OCI-LY7 (cell line): Measurements from ENCODE around the gene HTD2. TPM values are rescaled to one million over a fixed set of nuclear protein-coding genes. Genes with fewer than 3 reads are reported as not detected.
A peak's percentile ranks its signal among the peaks of the same experiment; 100 is the strongest.
"Not testable (repeated sequence)": the region's sequence is repeated elsewhere in the genome, so short reads cannot be mapped to it uniquely, and the experiment has no call there.

Experiments
- BruUV-seq: library from RNA; stranded (reverse); fragments of 400-500 nt; replicated peaks from 2 replicates; lab custom pipeline; 2021; lab: Mats Ljungman, UMichigan
- CTCF ChIA-PET: fragments of 300-600 bp; sonication (Branson Sonifier 250); formaldehyde crosslinking; loops from one replicate; lab custom pipeline; 2022; ENCODE audit warnings: antibody characterized with exemption; ENCODE audit not compliant: unreplicated experiment; lab: Charles Lee
- POLR2A ChIA-PET: fragments of 300-600 bp; sonication (Branson Sonifier 250); formaldehyde crosslinking; loops from one replicate; lab custom pipeline; 2022; ENCODE audit warnings: antibody characterized with exemption; lab: Charles Lee
- DNase-seq: peaks from one replicate; pipeline ENCODE4 v3.0.0-alpha.2; 2015; ENCODE audit warnings: low spot score
- H2AFZ ChIP-seq: fragments of 200-600 bp; sonication (generic), shearing (Covaris generic); 2 replicates; pipeline ENCODE4 v1.6.1; 2014; ENCODE audit warnings: mild to moderate bottlenecking, antibody characterized with exemption, low read length, moderate library complexity
- H3K27ac ChIP-seq: fragments of 200-600 bp; sonication (generic); 2 replicates; pipeline ENCODE4 v1.5.1; 2014; ENCODE audit warnings: mixed run types, low read depth, mild to moderate bottlenecking, moderate library complexity, low read length, inconsistent platforms; ENCODE audit not compliant: poor library complexity, severe bottlenecking
- H3K36me3 ChIP-seq: fragments of 200-600 bp; sonication (generic); 2 replicates; pipeline ENCODE4 v1.6.1; 2014; ENCODE audit warnings: mild to moderate bottlenecking, antibody characterized with exemption, low read length, moderate library complexity, mixed read lengths; ENCODE audit not compliant: insufficient read depth
- H3K4me1 ChIP-seq: fragments of 200-600 bp; sonication (generic); 2 replicates; pipeline ENCODE4 v1.5.1; 2014; ENCODE audit warnings: mild to moderate bottlenecking, low read length; ENCODE audit not compliant: insufficient read depth, poor library complexity, severe bottlenecking
- H3K4me2 ChIP-seq: fragments of 200-600 bp; sonication (generic); 2 replicates; pipeline ENCODE4 v1.6.1; 2014; ENCODE audit warnings: mild to moderate bottlenecking, low read length
- H3K4me3 ChIP-seq: fragments of 200-600 bp; sonication (generic); 2 replicates; pipeline ENCODE4 v1.5.1; 2014; ENCODE audit warnings: mild to moderate bottlenecking, low read depth, low read length; ENCODE audit not compliant: poor library complexity, severe bottlenecking
- H3K79me2 ChIP-seq: fragments of 200-600 bp; sonication (generic); 2 replicates; pipeline ENCODE4 v1.6.1; 2016; ENCODE audit warnings: low read depth, mild to moderate bottlenecking, low read length, moderate library complexity, mixed read lengths; ENCODE audit not compliant: insufficient read depth
- H3K9me2 ChIP-seq: fragments of 200-600 bp; sonication (generic); 2 replicates; pipeline ENCODE4 v1.6.1; 2016; ENCODE audit warnings: mild to moderate bottlenecking, low read length, mixed read lengths; ENCODE audit not compliant: insufficient read depth
- H3K9me3 ChIP-seq: fragments of 200-600 bp; sonication (generic); 2 replicates; pipeline ENCODE4 v1.6.1; 2014; ENCODE audit warnings: mild to moderate bottlenecking, mixed run types, low read length, mixed read lengths
- H4K20me1 ChIP-seq: fragments of 200-600 bp; sonication (generic); 2 replicates; pipeline ENCODE4 v1.6.1; 2014; ENCODE audit warnings: mild to moderate bottlenecking, antibody characterized with exemption, low read length, moderate library complexity, mixed read lengths; ENCODE audit not compliant: insufficient read depth
- CTCF ChIP-seq: fragments of 200-600 bp; sonication (generic); conservative IDR thresholded peaks from 2 replicates; pipeline ENCODE4 v1.5.1; 2014; ENCODE audit warnings: mild to moderate bottlenecking, antibody characterized with exemption, low read length, moderate library complexity, mixed read lengths
- EZH2phosphoT487 ChIP-seq: fragments of 200-600 bp; sonication (generic); IDR thresholded peaks from 2 replicates; pipeline ENCODE4 v1.6.1; 2018; ENCODE audit warnings: low read depth, borderline replicate concordance, mild to moderate bottlenecking, mixed run types, antibody characterized with exemption, low read length, moderate library complexity, mixed read lengths
- intact Hi-C: fragments of 100-400 bp; cut with micrococcal nuclease; formaldehyde crosslinking; loops from one replicate; pipeline ENCODE4 v1.10.0; 2022; ENCODE audit not compliant: unreplicated experiment
- total RNA-seq, 2 experiments: library from RNA; depleted of rRNA in 1 of 2; stranded (reverse); fragments of >200 nt in 1 of 2; shearing (Covaris generic) in 1 of 2; gene quantifications; 2 replicates each; pipeline ENCODE4 v1.2.3, GENCODE V29; 2014 to 2022

The HTD2 gene
- total RNA-seq, 2 experiments from 2014 or later: 10.0 to 13.0 TPM

- no peaks in the 10 kb centered on the region for H3K9me3 ChIP-seq
- DNase-seq: no peak
- H3K4me2 ChIP-seq: peak overlapping the region; percentile 43
- TF ChIP-seq CTCF (no peak), EZH2phosphoT487 (no peak)
- POLR2A ChIA-PET: interaction anchor here (0.6 to 19.4 kb wide), 6 partner anchors 11 to 106 kb away, joined by 3 to 711 read pairs (median 4); partner anchors contain the start of genes HTD2 and RPP14
- no peaks in the 10 kb centered on the region for H3K9me2 ChIP-seq
- H3K27ac ChIP-seq: peak overlapping the region; percentile 82
- CTCF ChIA-PET: interaction anchor here (0.6 to 4.3 kb wide), 3 partner anchors 13 to 160 kb away, joined by 3 to 22 read pairs (median 6); no protein-coding TSS in a partner anchor
- H3K4me1 ChIP-seq: peaks cover 70% of the 10 kb centered on the region
- peaks cover 62% of the 10 kb centered on the region for H3K36me3 ChIP-seq
- peaks cover 93% of the 10 kb centered on the region for H3K79me2 ChIP-seq
- BruUV-seq: no TSS peak
- no peak overlapping the region for H2AFZ ChIP-seq
- no peak overlapping the region for H3K4me3 ChIP-seq
- H4K20me1 ChIP-seq: no peaks in the 10 kb centered on the region
- intact Hi-C loops: no loop called here
Measured at GRCh38 chr3:58337190-58337589, 30.9 kb downstream of the HTD2 start.

- DNase-seq, intact Hi-C loops, H2AFZ ChIP-seq, BruUV-seq, H3K9me2 ChIP-seq, H3K9me3 ChIP-seq, H4K20me1 ChIP-seq: not testable (repeated sequence)
- H3K4me2 ChIP-seq: peak overlapping the region; percentile 43
- H3K27ac ChIP-seq: peak overlapping the region; percentile 82
- H3K36me3 ChIP-seq: peaks cover 78% of the 10 kb centered on the region
- POLR2A ChIA-PET: interaction anchor here (0.5 to 19.4 kb wide), 6 partner anchors 9 to 99 kb away, joined by 3 to 711 read pairs (median 4); no protein-coding TSS in a partner anchor
- CTCF ChIA-PET: interaction anchor here (1.4 to 4.3 kb wide), 4 partner anchors 9 to 17 kb away, joined by 6 to 22 read pairs (median 6); no protein-coding TSS in a partner anchor
- peak overlapping the region; percentile 35 for H3K4me3 ChIP-seq
- peaks cover 100% of the 10 kb centered on the region for H3K79me2 ChIP-seq
- peaks cover 88% of the 10 kb centered on the region for H3K4me1 ChIP-seq
Measured at GRCh38 chr3:58339146-58339545, 32.8 kb downstream of the HTD2 start.

- H3K4me2 ChIP-seq: peak overlapping the region; percentile 60
- H3K4me3 ChIP-seq: peak overlapping the region; percentile 8
- no peaks in the 10 kb centered on the region for H4K20me1 ChIP-seq
- H3K27ac ChIP-seq: peak overlapping the region; percentile 63
- CTCF ChIA-PET: interaction anchor here (0.7 to 2.6 kb wide), 2 partner anchors 12 to 15 kb away, joined by 3 to 7 read pairs; no protein-coding TSS in a partner anchor
- peaks cover 97% of the 10 kb centered on the region for H3K4me1 ChIP-seq
- intact Hi-C loops: no loop called here
- BruUV-seq: no TSS peak
- no peak overlapping the region for H2AFZ ChIP-seq
- TF ChIP-seq EZH2phosphoT487 (no peak), CTCF (no peak)
- no peaks in the 10 kb centered on the region for H3K9me2 ChIP-seq
- POLR2A ChIA-PET: interaction anchor here (0.8 to 19.4 kb wide), 6 partner anchors 10 to 61 kb away, joined by 3 to 711 read pairs (median 5); no protein-coding TSS in a partner anchor
- peaks cover 100% of the 10 kb centered on the region for H3K79me2 ChIP-seq
- DNase-seq: no peak
- H3K9me3 ChIP-seq: no peaks in the 10 kb centered on the region
- peaks cover 86% of the 10 kb centered on the region for H3K36me3 ChIP-seq
Measured at GRCh38 chr3:58340594-58341244, 34.4 kb downstream of the HTD2 start.
